WTC11 (cell line): ENCODE data around the gene PRUNE2. TPM values are rescaled to one million over a fixed set of nuclear protein-coding genes. Genes with fewer than 3 reads are reported as not detected.

ENCODE experiments used
- ATAC-seq: fragments of 200-7000 bp; cut with Tn5 transposase; 2 replicates; pipeline ENCODE4 v1.10.0; 2021; ENCODE audit warnings: mild to moderate bottlenecking, moderate library complexity
- CTCF ChIA-PET: fragments of 300-600 bp; sonication (Branson Sonifier 250); formaldehyde crosslinking; loops from one replicate; lab custom pipeline; 2021; ENCODE audit warnings: antibody characterized with exemption; lab: Charles Lee
- POLR2A ChIA-PET: fragments of 350-600 bp; sonication (Branson Sonifier 250); formaldehyde crosslinking; loops from one replicate; lab custom pipeline; 2021; ENCODE audit warnings: antibody characterized with exemption; lab: Charles Lee
- DNase-seq: peaks from one replicate; pipeline ENCODE4 v3.0.0; 2021; ENCODE audit warnings: low spot score
- H3K27ac Mint-ChIP-seq: 2 replicates; pipeline ENCODE4 v1.8.0; 2021; ENCODE audit warnings: mixed read lengths
- H3K27me3 Mint-ChIP-seq: 2 replicates; pipeline ENCODE4 v1.8.0; 2021; ENCODE audit warnings: low read depth, mild to moderate bottlenecking, moderate library complexity, mixed read lengths
- H3K36me3 Mint-ChIP-seq: 2 replicates; pipeline ENCODE4 v1.8.0; 2021; ENCODE audit warnings: mixed read lengths
- H3K4me1 Mint-ChIP-seq: 2 replicates; pipeline ENCODE4 v1.8.0; 2022; ENCODE audit warnings: mixed read lengths
- H3K4me3 Mint-ChIP-seq: 2 replicates; pipeline ENCODE4 v1.8.0; 2021; ENCODE audit warnings: mild to moderate bottlenecking, moderate library complexity, mixed read lengths
- H3K9me3 Mint-ChIP-seq: 2 replicates; pipeline ENCODE4 v1.8.0; 2021; ENCODE audit warnings: mixed read lengths
- CBFB ChIP-seq: sonication (generic); formaldehyde crosslinking; IDR thresholded peaks from 2 replicates; pipeline ENCODE4 v1.8.1; 2022; ENCODE audit warnings: mild to moderate bottlenecking, low read depth, missing genetic modification reagents
- ELF4 ChIP-seq: sonication (generic); formaldehyde crosslinking; IDR thresholded peaks from 2 replicates; pipeline ENCODE4 v1.8.1; 2022; ENCODE audit warnings: low read depth, mild to moderate bottlenecking, moderate library complexity, missing genetic modification reagents
- FOXP1 ChIP-seq: sonication (generic); formaldehyde crosslinking; IDR thresholded peaks from 2 replicates; pipeline ENCODE4 v1.8.0; 2022; ENCODE audit warnings: missing genetic modification reagents, mild to moderate bottlenecking, moderate library complexity, borderline replicate concordance
- IRF2 ChIP-seq: sonication (generic); formaldehyde crosslinking; IDR thresholded peaks from 2 replicates; pipeline ENCODE4 v1.8.0; 2022; ENCODE audit warnings: low read depth, missing genetic modification reagents, borderline replicate concordance
- NR1H2 ChIP-seq: sonication (generic); formaldehyde crosslinking; IDR thresholded peaks from 2 replicates; pipeline ENCODE4 v1.9.0; 2021; ENCODE audit warnings: mild to moderate bottlenecking, moderate library complexity, missing genetic modification reagents
- NR2C2 ChIP-seq: sonication (generic); formaldehyde crosslinking; IDR thresholded peaks from 2 replicates; pipeline ENCODE4 v1.8.0; 2022; ENCODE audit warnings: mild to moderate bottlenecking, missing genetic modification reagents
- NR3C1 ChIP-seq: sonication (generic); formaldehyde crosslinking; conservative IDR thresholded peaks from 2 replicates; pipeline ENCODE4 v1.8.1; 2023; ENCODE audit warnings: low read depth, mild to moderate bottlenecking, missing genetic modification reagents
- PRRX2 ChIP-seq: fragments of 250-450 bp; sonication (Bioruptor Pico); IDR thresholded peaks from 2 replicates; pipeline ENCODE4 v1.8.0; 2021; ENCODE audit warnings: mild to moderate bottlenecking
- SP1 ChIP-seq: sonication (generic); formaldehyde crosslinking; conservative IDR thresholded peaks from 2 replicates; pipeline ENCODE4 v1.8.1; 2022; ENCODE audit warnings: missing genetic modification reagents
- TEAD1 ChIP-seq: sonication (generic); formaldehyde crosslinking; IDR thresholded peaks from 2 replicates; pipeline ENCODE4 v1.8.0; 2022; ENCODE audit warnings: mild to moderate bottlenecking, missing genetic modification reagents
- TP53 ChIP-seq: sonication (generic); formaldehyde crosslinking; IDR thresholded peaks from 2 replicates; pipeline ENCODE4 v1.8.1; 2023; ENCODE audit warnings: mild to moderate bottlenecking, missing genetic modification reagents
- ZBTB21 ChIP-seq: sonication (generic); formaldehyde crosslinking; IDR thresholded peaks from 2 replicates; pipeline ENCODE4 v1.8.1; 2023; ENCODE audit warnings: mild to moderate bottlenecking, missing genetic modification reagents, borderline replicate concordance
- ZBTB43 ChIP-seq: sonication (generic); formaldehyde crosslinking; IDR thresholded peaks from 2 replicates; pipeline ENCODE4 v1.8.1; 2023; ENCODE audit warnings: mild to moderate bottlenecking, missing genetic modification reagents
- ZNF121 ChIP-seq: sonication (generic); formaldehyde crosslinking; IDR thresholded peaks from 2 replicates; pipeline ENCODE4 v1.8.0; 2023; ENCODE audit warnings: missing genetic modification reagents
- ZNF219 ChIP-seq: sonication (generic); formaldehyde crosslinking; IDR thresholded peaks from 2 replicates; pipeline ENCODE4 v1.8.0; 2023; ENCODE audit warnings: missing genetic modification reagents, mild to moderate bottlenecking, borderline replicate concordance
- ZNF416 ChIP-seq: fragments of 250-450 bp; sonication (Bioruptor Pico); IDR thresholded peaks from 2 replicates; pipeline ENCODE4 v1.9.0; 2021; ENCODE audit warnings: mild to moderate bottlenecking, inconsistent platforms
- total RNA-seq: library from RNA; stranded (reverse); gene quantifications from 3 replicates; pipeline ENCODE4 v1.2.3, GENCODE V29; 2021
- TF ChIP-seq, protein P1 (sequence below): sonication (generic); formaldehyde crosslinking; IDR thresholded peaks from 2 replicates; pipeline ENCODE4 v1.8.0; 2023; ENCODE audit warnings: mild to moderate bottlenecking, missing genetic modification reagents
- TF ChIP-seq, protein P2 (sequence below): sonication (generic); formaldehyde crosslinking; IDR thresholded peaks from 2 replicates; pipeline ENCODE4 v1.8.1; 2022; ENCODE audit warnings: low read depth, missing genetic modification reagents, borderline replicate concordance
- TF ChIP-seq, protein P3 (sequence below): sonication (generic); formaldehyde crosslinking; IDR thresholded peaks from 2 replicates; pipeline ENCODE4 v1.8.1; 2022; ENCODE audit warnings: mild to moderate bottlenecking, missing genetic modification reagents, moderate library complexity, borderline replicate concordance
- TF ChIP-seq, protein P4 (sequence below): sonication (generic); formaldehyde crosslinking; IDR thresholded peaks from 2 replicates; pipeline ENCODE4 v1.8.0; 2022; ENCODE audit warnings: missing genetic modification reagents

The PRUNE2 gene
- total RNA-seq, 1 experiment from 2014 or later, result 13.1 TPM

DNA sequence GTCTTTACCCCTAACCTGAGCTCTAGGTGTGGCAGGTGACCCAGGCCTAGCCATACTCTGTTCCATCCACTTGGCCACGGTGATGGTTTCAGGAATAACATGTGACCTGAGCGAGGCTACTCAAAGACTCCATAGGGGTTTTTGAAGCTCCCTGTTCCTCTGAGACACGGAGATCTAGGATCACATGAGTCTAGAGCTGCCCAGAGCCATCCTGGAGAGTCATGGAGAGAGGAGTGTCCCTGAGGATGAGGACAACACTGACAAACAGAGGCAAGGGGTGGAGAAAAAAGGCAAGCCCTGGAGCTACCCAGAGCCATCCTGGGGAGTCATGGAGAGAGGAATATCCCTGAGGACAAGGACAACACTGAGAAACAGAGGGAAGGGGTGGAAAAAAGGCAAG, 171.2 kb downstream of the PRUNE2 start (continued):
- TF ChIP-seq ZNF219 (CRISPR knock-in tag) (no peak), NR1H2 (CRISPR knock-in tag) (no peak), FOXP1 (CRISPR knock-in tag) (no peak), TP53 (CRISPR knock-in tag) (no peak)
- TF ChIP-seq, protein P1, sequence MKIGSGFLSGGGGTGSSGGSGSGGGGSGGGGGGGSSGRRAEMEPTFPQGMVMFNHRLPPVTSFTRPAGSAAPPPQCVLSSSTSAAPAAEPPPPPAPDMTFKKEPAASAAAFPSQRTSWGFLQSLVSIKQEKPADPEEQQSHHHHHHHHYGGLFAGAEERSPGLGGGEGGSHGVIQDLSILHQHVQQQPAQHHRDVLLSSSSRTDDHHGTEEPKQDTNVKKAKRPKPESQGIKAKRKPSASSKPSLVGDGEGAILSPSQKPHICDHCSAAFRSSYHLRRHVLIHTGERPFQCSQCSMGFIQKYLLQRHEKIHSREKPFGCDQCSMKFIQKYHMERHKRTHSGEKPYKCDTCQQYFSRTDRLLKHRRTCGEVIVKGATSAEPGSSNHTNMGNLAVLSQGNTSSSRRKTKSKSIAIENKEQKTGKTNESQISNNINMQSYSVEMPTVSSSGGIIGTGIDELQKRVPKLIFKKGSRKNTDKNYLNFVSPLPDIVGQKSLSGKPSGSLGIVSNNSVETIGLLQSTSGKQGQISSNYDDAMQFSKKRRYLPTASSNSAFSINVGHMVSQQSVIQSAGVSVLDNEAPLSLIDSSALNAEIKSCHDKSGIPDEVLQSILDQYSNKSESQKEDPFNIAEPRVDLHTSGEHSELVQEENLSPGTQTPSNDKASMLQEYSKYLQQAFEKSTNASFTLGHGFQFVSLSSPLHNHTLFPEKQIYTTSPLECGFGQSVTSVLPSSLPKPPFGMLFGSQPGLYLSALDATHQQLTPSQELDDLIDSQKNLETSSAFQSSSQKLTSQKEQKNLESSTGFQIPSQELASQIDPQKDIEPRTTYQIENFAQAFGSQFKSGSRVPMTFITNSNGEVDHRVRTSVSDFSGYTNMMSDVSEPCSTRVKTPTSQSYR, result no peak
- TF ChIP-seq, protein P2, sequence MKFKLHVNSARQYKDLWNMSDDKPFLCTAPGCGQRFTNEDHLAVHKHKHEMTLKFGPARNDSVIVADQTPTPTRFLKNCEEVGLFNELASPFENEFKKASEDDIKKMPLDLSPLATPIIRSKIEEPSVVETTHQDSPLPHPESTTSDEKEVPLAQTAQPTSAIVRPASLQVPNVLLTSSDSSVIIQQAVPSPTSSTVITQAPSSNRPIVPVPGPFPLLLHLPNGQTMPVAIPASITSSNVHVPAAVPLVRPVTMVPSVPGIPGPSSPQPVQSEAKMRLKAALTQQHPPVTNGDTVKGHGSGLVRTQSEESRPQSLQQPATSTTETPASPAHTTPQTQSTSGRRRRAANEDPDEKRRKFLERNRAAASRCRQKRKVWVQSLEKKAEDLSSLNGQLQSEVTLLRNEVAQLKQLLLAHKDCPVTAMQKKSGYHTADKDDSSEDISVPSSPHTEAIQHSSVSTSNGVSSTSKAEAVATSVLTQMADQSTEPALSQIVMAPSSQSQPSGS (CRISPR knock-in tag), result no peak

DNA sequence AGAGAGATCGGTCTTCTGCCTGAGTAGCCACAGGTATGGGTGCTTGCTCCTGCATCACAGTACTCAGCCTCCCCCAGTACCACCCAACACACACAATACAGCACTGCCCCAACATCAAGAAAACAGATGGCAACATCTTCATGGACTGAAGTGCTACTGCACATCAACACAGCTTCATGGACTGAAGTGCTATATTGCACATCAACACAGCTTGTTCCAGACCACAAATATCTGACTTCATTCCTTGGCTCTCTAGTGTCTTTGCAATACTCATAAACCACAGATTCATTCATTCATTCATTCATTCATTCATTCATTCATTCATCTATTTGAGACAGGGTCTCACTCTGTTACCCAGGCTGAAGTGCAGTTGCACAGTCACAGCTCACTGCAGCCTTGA, 172.8 kb downstream of the PRUNE2 start:
- TF ChIP-seq ZBTB21 (CRISPR knock-in tag) (no peak), TEAD1 (CRISPR knock-in tag) (no peak), IRF2 (no peak), NR3C1 (CRISPR knock-in tag) (no peak), ZNF416 (CRISPR knock-in tag) (no peak), ELF4 (no peak), NR2C2 (CRISPR knock-in tag) (no peak), ZBTB43 (no peak), PRRX2 (no peak), ZNF121 (no peak), SP1 (no peak), CBFB (CRISPR knock-in tag) (no peak)
- TF ChIP-seq, protein P3, sequence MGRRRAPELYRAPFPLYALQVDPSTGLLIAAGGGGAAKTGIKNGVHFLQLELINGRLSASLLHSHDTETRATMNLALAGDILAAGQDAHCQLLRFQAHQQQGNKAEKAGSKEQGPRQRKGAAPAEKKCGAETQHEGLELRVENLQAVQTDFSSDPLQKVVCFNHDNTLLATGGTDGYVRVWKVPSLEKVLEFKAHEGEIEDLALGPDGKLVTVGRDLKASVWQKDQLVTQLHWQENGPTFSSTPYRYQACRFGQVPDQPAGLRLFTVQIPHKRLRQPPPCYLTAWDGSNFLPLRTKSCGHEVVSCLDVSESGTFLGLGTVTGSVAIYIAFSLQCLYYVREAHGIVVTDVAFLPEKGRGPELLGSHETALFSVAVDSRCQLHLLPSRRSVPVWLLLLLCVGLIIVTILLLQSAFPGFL (CRISPR knock-in tag), result no peak
- TF ChIP-seq, protein P4, sequence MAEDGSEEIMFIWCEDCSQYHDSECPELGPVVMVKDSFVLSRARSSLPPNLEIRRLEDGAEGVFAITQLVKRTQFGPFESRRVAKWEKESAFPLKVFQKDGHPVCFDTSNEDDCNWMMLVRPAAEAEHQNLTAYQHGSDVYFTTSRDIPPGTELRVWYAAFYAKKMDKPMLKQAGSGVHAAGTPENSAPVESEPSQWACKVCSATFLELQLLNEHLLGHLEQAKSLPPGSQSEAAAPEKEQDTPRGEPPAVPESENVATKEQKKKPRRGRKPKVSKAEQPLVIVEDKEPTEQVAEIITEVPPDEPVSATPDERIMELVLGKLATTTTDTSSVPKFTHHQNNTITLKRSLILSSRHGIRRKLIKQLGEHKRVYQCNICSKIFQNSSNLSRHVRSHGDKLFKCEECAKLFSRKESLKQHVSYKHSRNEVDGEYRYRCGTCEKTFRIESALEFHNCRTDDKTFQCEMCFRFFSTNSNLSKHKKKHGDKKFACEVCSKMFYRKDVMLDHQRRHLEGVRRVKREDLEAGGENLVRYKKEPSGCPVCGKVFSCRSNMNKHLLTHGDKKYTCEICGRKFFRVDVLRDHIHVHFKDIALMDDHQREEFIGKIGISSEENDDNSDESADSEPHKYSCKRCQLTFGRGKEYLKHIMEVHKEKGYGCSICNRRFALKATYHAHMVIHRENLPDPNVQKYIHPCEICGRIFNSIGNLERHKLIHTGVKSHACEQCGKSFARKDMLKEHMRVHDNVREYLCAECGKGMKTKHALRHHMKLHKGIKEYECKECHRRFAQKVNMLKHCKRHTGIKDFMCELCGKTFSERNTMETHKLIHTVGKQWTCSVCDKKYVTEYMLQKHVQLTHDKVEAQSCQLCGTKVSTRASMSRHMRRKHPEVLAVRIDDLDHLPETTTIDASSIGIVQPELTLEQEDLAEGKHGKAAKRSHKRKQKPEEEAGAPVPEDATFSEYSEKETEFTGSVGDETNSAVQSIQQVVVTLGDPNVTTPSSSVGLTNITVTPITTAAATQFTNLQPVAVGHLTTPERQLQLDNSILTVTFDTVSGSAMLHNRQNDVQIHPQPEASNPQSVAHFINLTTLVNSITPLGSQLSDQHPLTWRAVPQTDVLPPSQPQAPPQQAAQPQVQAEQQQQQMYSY (CRISPR knock-in tag), result no peak
- H3K4me1 Mint-ChIP-seq, result no peaks in the 10 kb centered on the region
- H3K9me3 Mint-ChIP-seq, result no peaks in the 10 kb centered on the region
- no peak overlapping the region for H3K4me3 Mint-ChIP-seq
- H3K27ac Mint-ChIP-seq, result no peak overlapping the region
- no peak for DNase-seq
- ATAC-seq, result no peak
- ChIA-PET CTCF (interaction anchor here (1.5 kb wide), 1 partner anchor 254 kb away, joined by 3 read pairs; no protein-coding TSS in a partner anchor), POLR2A (no interaction called here)
- no peaks in the 10 kb centered on the region for H3K36me3 Mint-ChIP-seq
- H3K27me3 Mint-ChIP-seq, result no peaks in the 10 kb centered on the region
